T47D (cell line): ENCODE measurements around the gene G6PC3.
"Not testable (repeated sequence)": the region's sequence is repeated elsewhere in the genome, so short reads cannot be mapped to it uniquely, and the experiment has no call there.

ENCODE experiments used
- DNase-seq, 2 experiments: peaks; one replicate each; pipeline versions ENCODE4 v3.0.0 to v3.0.0-alpha.2; 2011 to 2012; ENCODE audit warnings: low read depth in 1 of 2, low spot score in 1 of 2
- JUND ChIP-seq: IDR thresholded peaks from 2 replicates; pipeline ENCODE4 v1.6.1; 2012; ENCODE audit warnings: low read depth
- in situ Hi-C: cut with HindIII; loops from 2 replicates; pipeline ENCODE4 v1.10.0; 2016; ENCODE audit warnings: low sequenced_read_pairs, low pct_unique_long_range_greater_than_20kb

G6PC3 gene

DNA sequence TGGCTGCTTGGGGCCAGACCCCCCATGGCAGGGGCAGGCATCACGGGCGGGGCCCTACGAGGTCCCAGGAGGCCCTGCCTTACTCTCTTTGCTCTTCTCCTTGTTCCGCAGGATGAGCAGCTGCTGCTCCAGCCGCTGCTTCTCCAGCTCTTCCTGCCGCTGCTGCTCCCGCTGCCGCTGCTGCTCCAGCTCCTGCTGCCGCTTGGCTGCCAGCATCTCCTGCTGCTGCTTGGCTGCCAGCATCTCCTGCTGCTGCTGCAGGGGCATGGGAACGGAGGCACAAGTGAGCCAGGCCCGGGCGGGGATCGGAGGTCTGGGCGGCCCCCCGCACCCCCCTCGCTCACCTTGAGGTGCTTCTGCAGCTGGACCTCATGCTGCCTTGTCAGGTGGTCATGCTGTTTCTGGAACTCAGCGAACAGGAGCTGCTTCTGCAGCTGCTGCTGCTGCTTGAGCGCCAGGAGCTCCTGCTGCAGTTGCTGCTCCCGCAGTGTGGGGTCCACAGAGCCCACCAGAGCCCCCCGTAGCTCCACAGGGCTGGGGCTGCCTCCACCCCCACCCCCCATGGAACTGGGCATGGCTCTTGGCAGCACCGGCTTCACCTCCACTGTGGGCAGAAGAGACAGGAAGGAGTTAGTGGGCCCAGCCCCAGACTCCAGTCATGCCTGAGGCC is 22.8 kb downstream of the G6PC3 start:
- no peak for DNase-seq
- TF ChIP-seq JUND, result no peak
- in situ Hi-C loops, result no loop called here

GRCh38 chr17:44094701-44095387 is 24.3 kb downstream of the G6PC3 start:
- no peak for TF ChIP-seq JUND
- in situ Hi-C loops, result no loop called here
- DNase-seq, result no peak

- DNase-seq, result no peak
Measured at GRCh38 chr17:44095388-44095646, 24.8 kb downstream of the G6PC3 start.

DNA sequence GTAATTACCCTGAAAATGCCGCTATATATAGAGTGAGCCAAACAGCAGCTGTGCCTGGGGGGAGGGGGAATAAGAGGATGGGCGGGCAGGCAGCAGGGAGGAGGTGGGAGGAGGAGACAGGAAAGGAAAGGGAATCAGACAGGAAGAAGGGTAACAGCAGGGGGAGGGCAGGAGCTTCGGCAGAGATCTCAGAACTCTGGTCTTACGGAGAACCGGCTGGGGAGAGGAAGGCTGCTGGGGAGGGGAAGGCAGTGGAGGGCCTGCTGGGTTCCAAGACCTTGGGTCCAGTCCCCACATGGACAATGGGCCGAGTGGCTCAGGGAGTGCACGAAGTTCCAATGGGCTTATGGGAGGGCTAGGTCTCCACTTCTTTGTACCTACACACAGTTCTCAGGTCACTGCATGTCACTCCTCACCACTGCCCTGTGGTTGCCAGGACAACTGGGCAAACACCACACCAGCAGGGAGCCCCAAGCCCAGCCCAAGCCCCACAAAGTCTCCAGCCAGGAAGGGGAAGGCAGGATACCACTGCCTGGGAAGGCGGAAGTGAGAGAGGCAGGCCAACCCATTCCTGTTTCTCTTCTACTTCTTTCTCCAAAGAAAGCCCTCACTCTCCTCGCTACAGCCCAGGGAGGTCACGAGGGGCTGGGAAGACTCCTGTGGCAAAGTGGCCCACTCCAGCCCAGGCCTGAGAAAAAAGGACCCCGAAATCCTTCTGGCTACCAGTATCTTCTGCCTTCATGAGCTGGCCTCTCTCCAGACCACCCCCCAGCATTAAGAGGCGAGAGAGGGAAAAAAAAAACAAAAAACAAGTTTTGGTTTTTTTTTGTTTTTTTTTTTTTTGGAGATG is 25.3 kb downstream of the G6PC3 start:
- in situ Hi-C loops, result no loop called here
- no peak for TF ChIP-seq JUND
- DNase-seq, result peak in 1 of 2 experiments; percentile 58

More at GRCh38 chr17:44095388-44095646, 24.8 kb downstream of the G6PC3 start:
- in situ Hi-C loops, result no loop called here
- no peak for TF ChIP-seq JUND

DNA sequence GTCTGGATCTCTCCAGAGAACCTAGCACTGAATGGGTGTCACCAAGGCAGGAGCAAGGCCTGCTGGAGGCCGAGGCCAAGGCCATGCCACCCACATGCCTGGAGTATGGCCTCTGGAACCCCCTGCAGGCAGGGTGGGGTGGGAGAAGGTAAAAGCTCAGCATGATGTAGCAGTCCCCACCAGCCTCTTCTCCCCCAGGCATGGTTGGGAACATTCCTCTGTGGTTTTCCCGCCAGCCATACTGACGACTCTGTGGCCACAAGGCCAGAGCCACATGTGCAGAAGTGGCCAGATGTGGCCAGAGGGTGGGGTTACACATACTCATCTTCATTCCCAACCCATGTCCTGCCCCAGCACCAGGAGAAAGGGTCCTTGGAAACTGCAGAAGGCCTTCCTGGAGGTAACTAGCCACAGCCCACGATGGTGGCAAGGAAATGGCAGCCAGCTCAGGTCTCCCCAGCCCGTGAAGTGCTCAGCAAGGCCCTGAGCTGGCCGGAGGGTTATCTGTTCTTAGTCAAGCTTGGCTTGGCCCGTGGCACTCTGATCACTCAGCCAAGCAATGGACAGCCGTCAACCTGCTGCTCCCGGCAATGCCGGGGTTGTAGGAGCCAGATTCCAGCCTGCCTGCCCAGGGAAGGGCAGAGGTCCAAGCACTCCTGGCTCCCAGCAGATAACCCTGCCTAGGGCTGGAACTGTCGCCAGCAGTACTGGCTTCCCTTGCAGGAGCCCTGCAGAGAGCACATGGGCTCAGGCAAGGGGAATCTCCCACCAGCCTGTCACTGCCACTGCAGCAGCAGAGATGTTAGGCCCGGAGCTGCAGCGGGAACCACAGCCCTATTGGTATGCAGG is 26.8 kb downstream of the G6PC3 start:
- DNase-seq, result no peak
- no peak for TF ChIP-seq JUND
- in situ Hi-C loops, result no loop called here

GRCh38 chr17:44101858-44102257 is 31.3 kb downstream of the G6PC3 start:
- DNase-seq, in situ Hi-C loops: not testable (repeated sequence)

- no peak for TF ChIP-seq JUND
- peak in 1 of 2 experiments; percentile 87 for DNase-seq
- in situ Hi-C loops, result no loop called here
Measured at GRCh38 chr17:44102849-44103622, 32.5 kb downstream of the G6PC3 start.

- in situ Hi-C loops, result no loop called here
- no peak for TF ChIP-seq JUND
Measured at GRCh38 chr17:44105483-44105882, 34.9 kb downstream of the G6PC3 start.

DNA sequence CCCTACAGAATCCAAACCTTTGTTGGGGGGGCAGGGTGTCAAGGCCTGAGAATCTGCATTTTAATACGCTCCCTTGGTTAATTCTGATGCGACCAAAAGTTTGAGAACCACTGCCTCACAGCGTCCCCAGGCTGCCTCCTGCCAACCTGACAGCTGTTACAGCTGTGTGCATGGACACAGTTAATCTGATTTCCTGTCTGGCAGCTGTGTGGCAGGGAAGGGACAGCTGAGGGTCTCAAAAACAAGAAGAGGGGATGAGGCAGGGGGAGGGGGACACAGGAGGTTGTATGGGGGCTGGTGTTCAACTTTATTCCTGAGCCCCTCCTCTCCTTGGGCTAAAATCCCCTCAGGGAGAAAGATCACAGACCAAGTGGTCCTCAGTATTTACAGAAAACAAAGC is 35.4 kb downstream of the G6PC3 start:
- in situ Hi-C loops, result no loop called here
- TF ChIP-seq JUND, result no peak
- DNase-seq, result no peak

More at GRCh38 chr17:44105483-44105882, 34.9 kb downstream of the G6PC3 start:
- DNase-seq, result no peak

- DNase-seq, result no peak
- in situ Hi-C loops, result no loop called here
- TF ChIP-seq JUND, result no peak
Measured at GRCh38 chr17:44106801-44107200, 36.3 kb downstream of the G6PC3 start.

DNA sequence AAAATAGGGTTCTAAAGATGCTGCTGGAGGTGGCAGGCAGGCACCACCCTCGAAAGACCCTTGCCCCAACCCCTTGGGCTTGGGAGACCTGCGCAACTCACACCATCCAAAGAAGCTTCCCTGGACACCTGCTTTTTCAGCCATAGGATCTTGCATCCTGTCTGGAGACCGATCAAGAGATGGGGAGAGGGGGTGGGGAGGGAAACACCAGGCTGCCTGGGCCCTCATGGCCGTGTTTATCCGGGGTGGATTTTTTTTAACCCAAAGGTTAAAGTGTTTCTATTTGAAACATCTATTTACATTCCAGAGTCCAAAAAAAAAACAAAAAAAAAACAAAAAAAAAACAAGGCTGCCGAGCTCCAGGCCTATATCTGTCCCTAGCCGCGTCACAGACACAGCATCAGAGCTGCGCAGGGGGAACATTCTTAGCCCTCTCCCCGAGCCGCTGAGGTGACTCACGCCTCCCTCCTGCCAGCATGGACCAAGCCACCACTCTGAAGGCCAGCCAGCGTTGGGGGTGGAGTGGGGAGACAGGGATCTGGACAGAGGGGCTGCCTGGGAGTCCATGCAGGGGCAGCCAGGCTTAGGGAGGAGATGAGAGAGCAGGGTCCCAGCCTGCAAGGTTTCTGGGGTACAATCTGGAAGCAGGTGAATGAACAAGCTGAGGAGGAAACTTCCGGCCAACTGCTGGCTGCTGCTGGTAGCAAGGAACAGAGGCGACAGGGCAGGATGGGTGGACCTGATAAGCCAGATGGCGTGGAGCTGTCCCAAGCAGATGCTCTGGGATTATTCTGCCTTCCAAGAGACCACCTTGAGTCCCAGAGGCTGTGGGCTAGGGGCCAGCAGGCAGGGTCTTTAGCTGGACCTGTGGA is 38.1 kb downstream of the G6PC3 start:
- in situ Hi-C loops, result no loop called here
- DNase-seq, result no peak

More for the DNA sequence above, 38.1 kb downstream of the G6PC3 start:
- TF ChIP-seq JUND, result no peak
